Vagina (tissue), 2 donors: ENCODE measurements around the gene TTC23L.

Experiments used
- CTCF ChIP-seq, 3 experiments: fragments of 450-650 bp in 2 of 3; fragments of 200-600 bp in 1 of 3; sonication (generic) in 1 of 3; IDR thresholded peaks; one replicate each; pipeline ENCODE4 v1.5.1; 2017 to 2019; ENCODE audit warnings: antibody characterized with exemption in 3 of 3, mild to moderate bottlenecking in 2 of 3, moderate library complexity in 2 of 3
- POLR2A ChIP-seq, 2 donors: fragments of 450-650 bp; IDR thresholded peaks; one replicate each; pipeline ENCODE4 v1.6.1; 2017; ENCODE audit warnings: antibody characterized with exemption in 2 of 2, mild to moderate bottlenecking in 2 of 2, moderate library complexity in 2 of 2

GRCh38 chr5:34881246-34881645, 42.3 kb downstream of the TTC23L start:
- TF ChIP-seq POLR2A (IDR thresholded peaks at IDR 0.05) = no peak
- no peak for TF ChIP-seq CTCF (IDR thresholded peaks at IDR 0.05)
